ENCODE measurements around the gene VPS41.

Gene VPS41

DNA sequence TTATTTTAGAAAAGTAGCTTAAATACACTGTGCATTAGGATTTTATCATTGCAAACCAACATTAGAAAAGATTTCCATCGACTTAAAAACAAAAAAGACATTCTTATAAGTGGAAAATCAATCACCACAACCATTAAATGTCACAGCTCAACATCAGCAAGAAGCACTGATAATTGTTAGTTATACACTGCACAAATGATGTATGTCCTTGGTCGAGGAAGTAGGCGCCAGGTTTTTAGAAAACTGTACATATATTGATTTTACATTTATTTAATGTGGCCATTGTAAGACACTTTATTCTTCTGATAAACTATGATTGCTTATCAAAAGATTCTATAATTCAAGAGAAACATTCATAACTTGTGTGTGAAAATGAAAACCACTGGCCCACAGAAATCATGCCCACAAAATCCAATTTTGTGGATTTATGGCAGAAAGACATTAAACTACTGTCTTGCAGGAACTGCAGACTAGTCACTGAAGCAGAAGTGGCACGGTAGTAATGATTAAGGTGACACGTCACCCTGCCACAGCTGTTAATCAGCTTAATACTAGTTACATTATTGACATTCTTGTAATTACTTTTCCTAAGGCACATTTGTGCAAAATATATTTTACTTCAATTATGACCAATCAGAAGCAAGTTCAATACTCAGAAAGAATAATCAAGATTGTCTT, 79.4 kb downstream of the VPS41 start:
- no peak for DNase-seq (ENCODE audit: low spot score)
- in situ Hi-C loops (cut with MboI; ENCODE audit: low sequenced_read_pairs, unreplicated experiment) = no loop called here
- TF ChIP-seq, protein P1, sequence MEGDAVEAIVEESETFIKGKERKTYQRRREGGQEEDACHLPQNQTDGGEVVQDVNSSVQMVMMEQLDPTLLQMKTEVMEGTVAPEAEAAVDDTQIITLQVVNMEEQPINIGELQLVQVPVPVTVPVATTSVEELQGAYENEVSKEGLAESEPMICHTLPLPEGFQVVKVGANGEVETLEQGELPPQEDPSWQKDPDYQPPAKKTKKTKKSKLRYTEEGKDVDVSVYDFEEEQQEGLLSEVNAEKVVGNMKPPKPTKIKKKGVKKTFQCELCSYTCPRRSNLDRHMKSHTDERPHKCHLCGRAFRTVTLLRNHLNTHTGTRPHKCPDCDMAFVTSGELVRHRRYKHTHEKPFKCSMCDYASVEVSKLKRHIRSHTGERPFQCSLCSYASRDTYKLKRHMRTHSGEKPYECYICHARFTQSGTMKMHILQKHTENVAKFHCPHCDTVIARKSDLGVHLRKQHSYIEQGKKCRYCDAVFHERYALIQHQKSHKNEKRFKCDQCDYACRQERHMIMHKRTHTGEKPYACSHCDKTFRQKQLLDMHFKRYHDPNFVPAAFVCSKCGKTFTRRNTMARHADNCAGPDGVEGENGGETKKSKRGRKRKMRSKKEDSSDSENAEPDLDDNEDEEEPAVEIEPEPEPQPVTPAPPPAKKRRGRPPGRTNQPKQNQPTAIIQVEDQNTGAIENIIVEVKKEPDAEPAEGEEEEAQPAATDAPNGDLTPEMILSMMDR (IDR thresholded peaks at IDR 0.05; ENCODE audit: borderline replicate concordance, control extremely low read depth, extremely low read depth, insufficient read depth, missing control alignments) = no peak

DNA sequence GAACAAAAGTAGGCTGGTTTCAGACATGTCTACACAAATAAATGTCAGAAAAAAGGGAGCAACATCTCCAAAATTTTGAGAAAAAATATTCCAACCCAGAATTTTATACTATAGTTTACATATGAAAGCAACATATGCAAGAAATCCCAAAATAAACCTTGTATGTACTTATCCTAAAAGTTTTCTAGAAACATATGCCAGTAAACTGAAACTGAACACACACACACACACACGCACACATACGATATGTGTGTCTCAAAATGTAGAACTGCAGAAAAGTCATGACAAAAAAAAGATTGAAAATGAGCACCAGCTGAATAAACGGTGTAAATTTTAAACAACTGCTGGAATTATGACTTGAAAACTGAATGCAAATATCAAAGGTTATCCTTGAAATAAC, 81.0 kb downstream of the VPS41 start:
- DNase-seq (ENCODE audit: low spot score) = no peak
- in situ Hi-C loops (cut with MboI; ENCODE audit: low sequenced_read_pairs, unreplicated experiment) = no loop called here
- TF ChIP-seq, protein P1 (IDR thresholded peaks at IDR 0.05; ENCODE audit: borderline replicate concordance, control extremely low read depth, extremely low read depth, insufficient read depth, missing control alignments) = no peak

DNA sequence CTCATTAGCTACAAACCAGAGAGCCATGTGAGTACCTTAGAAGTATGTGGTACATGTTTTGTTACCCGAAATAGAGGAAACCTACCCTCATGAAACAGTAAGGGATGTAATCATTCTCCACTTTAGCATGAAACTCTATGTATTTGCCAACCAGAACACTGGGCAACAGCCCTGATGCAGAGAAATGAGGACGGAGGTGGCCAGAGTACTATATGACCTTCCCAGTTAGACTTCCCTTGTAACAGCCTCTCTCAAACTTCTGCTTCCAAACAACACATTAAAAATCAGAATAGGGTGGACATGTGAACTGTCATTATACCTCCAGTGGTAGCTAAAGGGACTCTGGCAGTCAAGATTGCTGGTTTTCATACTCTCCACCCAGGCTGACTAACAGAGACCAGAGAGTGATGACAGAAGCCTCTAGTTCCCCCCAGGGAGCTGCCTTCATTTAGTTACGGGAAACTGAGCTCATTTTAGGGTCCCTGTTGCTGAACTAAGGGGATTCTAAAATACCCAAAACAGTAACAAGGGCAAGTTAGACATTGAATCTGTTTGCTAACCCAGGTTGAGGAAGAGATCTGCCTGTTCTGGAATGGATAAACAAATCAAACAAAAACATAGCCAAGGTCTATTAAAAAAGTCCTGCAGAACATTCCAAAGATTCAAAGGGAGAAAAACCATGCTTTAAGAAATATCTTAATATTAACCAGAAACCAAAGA, 83.1 kb downstream of the VPS41 start:
- DNase-seq (ENCODE audit: low spot score) = peak; percentile 35
- TF ChIP-seq, protein P1 (IDR thresholded peaks at IDR 0.05; ENCODE audit: borderline replicate concordance, control extremely low read depth, extremely low read depth, insufficient read depth, missing control alignments) = no peak
- in situ Hi-C loops (cut with MboI; ENCODE audit: low sequenced_read_pairs, unreplicated experiment) = no loop called here

DNA sequence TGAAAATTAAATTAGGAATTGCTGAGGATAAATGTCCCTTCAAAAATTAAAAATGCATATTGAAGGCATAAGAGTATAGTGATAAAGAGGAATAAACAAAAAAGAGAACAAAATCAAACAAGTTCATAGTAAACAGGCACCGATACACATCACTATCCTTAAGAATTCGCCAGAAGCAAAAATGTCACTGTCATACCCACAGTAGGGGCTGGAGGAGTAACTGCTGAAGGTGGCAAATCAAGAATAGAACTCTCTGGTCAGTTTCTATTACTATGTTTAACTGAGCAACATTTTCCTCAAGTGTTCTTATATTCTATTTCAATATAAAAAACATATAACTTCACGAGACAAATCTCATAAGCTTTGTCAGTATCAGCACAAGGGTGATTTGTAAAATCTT, 84.0 kb downstream of the VPS41 start:
- in situ Hi-C loops (cut with MboI; ENCODE audit: low sequenced_read_pairs, unreplicated experiment) = no loop called here
- TF ChIP-seq, protein P1 (IDR thresholded peaks at IDR 0.05; ENCODE audit: borderline replicate concordance, control extremely low read depth, extremely low read depth, insufficient read depth, missing control alignments) = no peak
- DNase-seq (ENCODE audit: low spot score) = no peak

DNA sequence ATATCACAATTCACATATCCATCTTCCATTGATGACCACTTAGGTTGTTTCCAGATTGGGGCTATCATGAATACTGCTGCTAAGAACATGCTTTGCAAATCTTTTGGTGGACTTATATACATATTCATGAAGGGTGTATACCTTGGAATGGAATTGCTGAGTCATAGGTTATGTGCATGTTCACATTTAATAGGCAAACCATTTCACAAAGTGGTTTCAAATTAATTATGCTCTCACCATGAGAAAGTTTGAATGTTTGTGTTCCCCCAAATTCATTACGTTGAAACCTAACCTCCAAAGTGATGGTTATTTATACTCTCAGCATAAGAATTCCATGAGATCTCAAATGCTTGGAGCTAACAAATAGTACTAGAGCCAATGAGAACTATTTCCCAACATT, 86.4 kb downstream of the VPS41 start:
- TF ChIP-seq, protein P1 (IDR thresholded peaks at IDR 0.05; ENCODE audit: borderline replicate concordance, control extremely low read depth, extremely low read depth, insufficient read depth, missing control alignments) = no peak
- in situ Hi-C loops (cut with MboI; ENCODE audit: low sequenced_read_pairs, unreplicated experiment) = no loop called here
- DNase-seq (ENCODE audit: low spot score) = no peak

DNA sequence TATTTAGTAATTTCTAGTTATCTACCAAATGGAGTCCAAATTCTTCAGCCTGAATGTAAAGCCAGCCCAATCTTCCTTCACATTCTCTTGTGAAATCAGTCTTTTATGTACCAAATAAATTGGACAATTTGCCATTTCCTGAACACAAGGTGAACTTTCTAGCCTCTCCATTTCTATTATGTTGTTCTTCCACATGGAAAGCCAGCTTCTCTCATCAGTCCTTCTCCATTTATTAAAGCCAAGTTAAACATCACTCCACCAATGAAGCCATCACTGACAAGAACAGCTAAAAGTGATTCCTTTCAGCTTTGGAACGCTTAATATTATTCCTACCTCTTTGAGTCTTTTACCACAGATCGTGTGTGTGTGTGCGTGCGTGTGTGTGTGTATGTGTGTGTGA, 88.4 kb downstream of the VPS41 start:
- in situ Hi-C loops (cut with MboI; ENCODE audit: low sequenced_read_pairs, unreplicated experiment) = no loop called here
- TF ChIP-seq, protein P1 (IDR thresholded peaks at IDR 0.05; ENCODE audit: borderline replicate concordance, control extremely low read depth, extremely low read depth, insufficient read depth, missing control alignments) = no peak
- no peak for DNase-seq (ENCODE audit: low spot score)

All from GM13976 (cell line).